ENCODE results near the gene PDE9A. TPM values are rescaled to one million over a fixed set of nuclear protein-coding genes. Genes with fewer than 3 reads are reported as not detected.

The PDE9A gene
- total RNA-seq, 1 donor from 2014 or later: 27.4 TPM

GRCh38 chr21:42659416-42660117 is 6.1 kb downstream of the PDE9A start:
- Mint-ChIP-seq H3K27ac (no peak overlapping the region), H3K27me3 (ENCODE audit: low read depth) (no peaks in the 10 kb centered on the region), H3K4me3 (no peak overlapping the region), H3K9me3 (no peaks in the 10 kb centered on the region), H3K36me3 (peaks cover 5% of the 10 kb centered on the region), H3K4me1 (peaks cover 21% of the 10 kb centered on the region)
- DNase-seq (ENCODE audit: low spot score in 2 of 2, unreplicated experiment in 2 of 2): no peak
- TF ChIP-seq, protein P1, sequence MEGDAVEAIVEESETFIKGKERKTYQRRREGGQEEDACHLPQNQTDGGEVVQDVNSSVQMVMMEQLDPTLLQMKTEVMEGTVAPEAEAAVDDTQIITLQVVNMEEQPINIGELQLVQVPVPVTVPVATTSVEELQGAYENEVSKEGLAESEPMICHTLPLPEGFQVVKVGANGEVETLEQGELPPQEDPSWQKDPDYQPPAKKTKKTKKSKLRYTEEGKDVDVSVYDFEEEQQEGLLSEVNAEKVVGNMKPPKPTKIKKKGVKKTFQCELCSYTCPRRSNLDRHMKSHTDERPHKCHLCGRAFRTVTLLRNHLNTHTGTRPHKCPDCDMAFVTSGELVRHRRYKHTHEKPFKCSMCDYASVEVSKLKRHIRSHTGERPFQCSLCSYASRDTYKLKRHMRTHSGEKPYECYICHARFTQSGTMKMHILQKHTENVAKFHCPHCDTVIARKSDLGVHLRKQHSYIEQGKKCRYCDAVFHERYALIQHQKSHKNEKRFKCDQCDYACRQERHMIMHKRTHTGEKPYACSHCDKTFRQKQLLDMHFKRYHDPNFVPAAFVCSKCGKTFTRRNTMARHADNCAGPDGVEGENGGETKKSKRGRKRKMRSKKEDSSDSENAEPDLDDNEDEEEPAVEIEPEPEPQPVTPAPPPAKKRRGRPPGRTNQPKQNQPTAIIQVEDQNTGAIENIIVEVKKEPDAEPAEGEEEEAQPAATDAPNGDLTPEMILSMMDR (IDR thresholded peaks at IDR 0.05; ENCODE audit: unreplicated experiment): no peak

DNA sequence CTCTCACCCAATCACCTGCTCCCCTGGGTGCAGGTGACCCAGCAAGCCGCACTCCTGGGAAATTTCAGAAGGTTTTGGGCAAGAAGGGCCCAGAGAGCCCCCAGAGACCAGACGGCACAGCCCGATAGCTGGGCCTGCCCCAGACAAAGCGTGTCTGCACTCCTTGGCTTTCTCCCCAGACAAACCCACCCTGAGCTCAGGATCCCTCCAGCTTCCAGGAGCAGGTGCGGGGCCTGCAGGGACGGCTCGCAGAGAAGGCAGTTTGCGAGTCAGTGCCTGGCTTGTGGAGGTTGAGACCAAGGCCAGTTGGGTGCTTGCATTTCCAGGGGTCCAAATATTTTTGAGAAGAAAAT is 6.7 kb downstream of the PDE9A start:
- no peaks in the 10 kb centered on the region for H3K27me3 Mint-ChIP-seq (ENCODE audit: low read depth)

GRCh38 chr21:42661688-42662429 is 8.4 kb downstream of the PDE9A start:
- Mint-ChIP-seq H3K4me1 (no peaks in the 10 kb centered on the region), H3K4me3 (no peak overlapping the region), H3K27me3 (ENCODE audit: low read depth) (no peaks in the 10 kb centered on the region), H3K27ac (no peak overlapping the region), H3K9me3 (no peaks in the 10 kb centered on the region), H3K36me3 (peaks cover 5% of the 10 kb centered on the region)
- TF ChIP-seq, protein P1 (IDR thresholded peaks at IDR 0.05; ENCODE audit: unreplicated experiment): no peak
- no peak for DNase-seq (ENCODE audit: low spot score in 2 of 2, unreplicated experiment in 2 of 2)

More for the DNA sequence above, 6.7 kb downstream of the PDE9A start:
- TF ChIP-seq, protein P1 (IDR thresholded peaks at IDR 0.05; ENCODE audit: unreplicated experiment): no peak
- DNase-seq (ENCODE audit: low spot score in 2 of 2, unreplicated experiment in 2 of 2): no peak
- no peak overlapping the region for H3K4me3 Mint-ChIP-seq
- H3K4me1 Mint-ChIP-seq: peaks cover 16% of the 10 kb centered on the region
- H3K27ac Mint-ChIP-seq: no peak overlapping the region
- peaks cover 5% of the 10 kb centered on the region for H3K36me3 Mint-ChIP-seq
- no peaks in the 10 kb centered on the region for H3K9me3 Mint-ChIP-seq

DNA sequence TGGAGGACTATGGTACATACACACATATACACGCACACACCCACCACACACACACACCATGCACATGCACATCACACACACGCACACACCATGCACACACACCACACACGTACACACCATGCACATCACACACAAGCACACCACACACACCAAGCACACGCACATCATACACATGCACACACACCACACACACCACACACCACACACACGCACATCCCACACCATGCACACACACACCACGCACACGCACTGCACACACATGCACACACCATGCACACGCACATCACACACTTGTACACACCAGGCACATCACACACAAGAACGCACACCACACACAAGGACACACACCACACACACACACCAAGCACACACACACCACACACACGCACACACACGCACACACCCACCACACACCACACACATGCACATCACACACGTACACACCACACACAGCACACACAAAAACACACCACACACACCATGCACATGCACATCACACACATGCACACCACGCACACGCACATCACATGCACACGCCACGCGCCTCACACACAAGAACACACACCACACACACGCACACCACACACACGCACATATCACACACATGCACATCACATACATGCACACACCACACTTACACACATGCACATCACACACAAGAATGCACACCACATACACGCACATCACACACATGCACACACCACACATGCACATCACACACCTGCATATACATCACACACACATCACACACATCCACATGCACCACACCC is 9.2 kb downstream of the PDE9A start:
- Mint-ChIP-seq H3K4me1 (peaks cover 6% of the 10 kb centered on the region), H3K4me3 (no peak overlapping the region), H3K27ac (no peak overlapping the region), H3K36me3 (peaks cover 5% of the 10 kb centered on the region), H3K9me3 (no peaks in the 10 kb centered on the region), H3K27me3 (ENCODE audit: low read depth) (no peaks in the 10 kb centered on the region)
- TF ChIP-seq, protein P1 (IDR thresholded peaks at IDR 0.05; ENCODE audit: unreplicated experiment): no peak
- no peak for DNase-seq (ENCODE audit: low spot score in 2 of 2, unreplicated experiment in 2 of 2)

DNA sequence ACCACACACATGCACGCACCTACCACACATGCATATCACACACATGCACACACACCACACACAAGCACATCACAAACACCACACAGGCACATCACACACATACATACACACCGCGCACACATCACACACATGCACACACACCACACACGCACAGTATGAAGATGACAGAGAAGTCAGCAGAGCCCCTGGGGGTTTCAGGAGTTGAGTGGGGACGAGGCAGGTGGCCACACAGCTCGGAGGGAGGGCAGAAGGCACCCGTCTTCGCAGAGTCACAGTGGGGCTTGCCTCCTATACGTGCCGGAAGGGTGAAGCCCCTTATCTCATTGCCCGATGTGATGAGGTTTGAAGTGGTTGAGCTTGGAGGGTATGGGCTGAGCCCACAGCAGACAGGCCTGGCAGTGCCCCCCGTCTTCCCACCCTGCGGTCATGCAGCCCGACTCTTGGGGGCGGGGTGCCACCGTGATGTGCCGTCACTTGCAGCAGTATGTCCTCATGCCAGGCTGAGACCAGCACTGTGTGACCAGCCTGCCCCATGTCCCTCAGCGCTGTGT is 9.9 kb downstream of the PDE9A start:
- Mint-ChIP-seq H3K27me3 (ENCODE audit: low read depth) (no peaks in the 10 kb centered on the region), H3K36me3 (peaks cover 5% of the 10 kb centered on the region), H3K4me3 (no peak overlapping the region), H3K27ac (no peak overlapping the region), H3K4me1 (peaks cover 13% of the 10 kb centered on the region), H3K9me3 (no peaks in the 10 kb centered on the region)
- DNase-seq (ENCODE audit: low spot score in 2 of 2, unreplicated experiment in 2 of 2): no peak
- TF ChIP-seq, protein P1 (IDR thresholded peaks at IDR 0.05; ENCODE audit: unreplicated experiment): no peak

All from mesothelial cell of epicardium (in vitro differentiated cells).